ENCODE measurements around the gene KY.

DNA sequence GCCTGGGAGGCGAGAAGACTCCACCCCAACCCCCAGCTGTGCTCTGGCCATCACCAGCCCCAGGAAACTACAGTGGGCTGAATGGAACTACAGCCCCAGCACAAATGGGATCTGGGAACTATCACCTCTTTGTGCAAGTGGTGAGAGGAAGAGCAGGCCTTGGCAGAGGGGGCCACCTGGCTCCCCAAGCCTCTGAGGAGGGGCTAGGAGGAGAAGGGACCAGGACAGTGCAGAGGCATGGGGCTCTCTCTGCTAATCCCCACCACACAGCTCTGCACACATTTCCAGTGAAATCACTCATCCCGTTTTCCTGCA lies 31.6 kb downstream of the KY start:
- TF ChIP-seq, protein P1, sequence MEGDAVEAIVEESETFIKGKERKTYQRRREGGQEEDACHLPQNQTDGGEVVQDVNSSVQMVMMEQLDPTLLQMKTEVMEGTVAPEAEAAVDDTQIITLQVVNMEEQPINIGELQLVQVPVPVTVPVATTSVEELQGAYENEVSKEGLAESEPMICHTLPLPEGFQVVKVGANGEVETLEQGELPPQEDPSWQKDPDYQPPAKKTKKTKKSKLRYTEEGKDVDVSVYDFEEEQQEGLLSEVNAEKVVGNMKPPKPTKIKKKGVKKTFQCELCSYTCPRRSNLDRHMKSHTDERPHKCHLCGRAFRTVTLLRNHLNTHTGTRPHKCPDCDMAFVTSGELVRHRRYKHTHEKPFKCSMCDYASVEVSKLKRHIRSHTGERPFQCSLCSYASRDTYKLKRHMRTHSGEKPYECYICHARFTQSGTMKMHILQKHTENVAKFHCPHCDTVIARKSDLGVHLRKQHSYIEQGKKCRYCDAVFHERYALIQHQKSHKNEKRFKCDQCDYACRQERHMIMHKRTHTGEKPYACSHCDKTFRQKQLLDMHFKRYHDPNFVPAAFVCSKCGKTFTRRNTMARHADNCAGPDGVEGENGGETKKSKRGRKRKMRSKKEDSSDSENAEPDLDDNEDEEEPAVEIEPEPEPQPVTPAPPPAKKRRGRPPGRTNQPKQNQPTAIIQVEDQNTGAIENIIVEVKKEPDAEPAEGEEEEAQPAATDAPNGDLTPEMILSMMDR (IDR thresholded peaks at IDR 0.05; ENCODE audit: low read length): no peak
- no peak for TF ChIP-seq EZH2 (optimal IDR thresholded peaks at IDR 0.05; ENCODE audit: low read depth, low read length)
